Neural cell (in vitro differentiated cells): Measurements from ENCODE around the gene FCHSD2. TPM values are rescaled to one million over a fixed set of nuclear protein-coding genes. Genes with fewer than 3 reads are reported as not detected.

Source experiments
- H2AFZ ChIP-seq: fragments of 200-600, 300-800 bp; sonication (generic), shearing (Covaris generic); 2 replicates; pipeline ENCODE4 v1.6.0; 2014; ENCODE audit warnings: low read depth, mild to moderate bottlenecking, antibody characterized with exemption, low read length, moderate library complexity
- H3F3A ChIP-seq: fragments of 200-600 bp; shearing (Covaris generic); 2 replicates; pipeline ENCODE4 v1.6.1; 2016; ENCODE audit warnings: mild to moderate bottlenecking, moderate library complexity, mixed read lengths, antibody characterized with exemption, low read length; ENCODE audit not compliant: insufficient read depth, poor library complexity, severe bottlenecking
- H3K27ac ChIP-seq: fragments of 200-600, 300-800 bp; sonication (generic), shearing (Covaris generic); 2 replicates; pipeline ENCODE4 v1.5.1; 2014; ENCODE audit warnings: mild to moderate bottlenecking, low read length, moderate library complexity
- H3K27me3 ChIP-seq: fragments of 300-800, 200-600 bp; sonication (generic), shearing (Covaris generic); 2 replicates; pipeline ENCODE4 v1.6.0; 2014; ENCODE audit warnings: mild to moderate bottlenecking, low read depth, low read length, moderate library complexity; ENCODE audit not compliant: insufficient read depth
- H3K36me3 ChIP-seq: fragments of 300-800, 200-600 bp; sonication (generic), shearing (Covaris generic); 2 replicates; pipeline ENCODE4 v1.5.1; 2014; ENCODE audit warnings: mild to moderate bottlenecking, antibody characterized with exemption, low read length, moderate library complexity; ENCODE audit not compliant: insufficient read depth
- H3K4me2 ChIP-seq: fragments of 300-800, 200-600 bp; sonication (generic), shearing (Covaris generic); 2 replicates; pipeline ENCODE4 v1.6.0; 2014; ENCODE audit warnings: mild to moderate bottlenecking, low read length
- H3K4me3 ChIP-seq: fragments of 300-800, 200-600 bp; sonication (generic), shearing (Covaris generic); 2 replicates; pipeline ENCODE4 v1.5.1; 2014; ENCODE audit warnings: mild to moderate bottlenecking, low read length, moderate library complexity
- H3K79me2 ChIP-seq: fragments of 200-600 bp; shearing (Covaris generic); replicated peaks from 2 replicates; pipeline ENCODE4 v1.6.0; 2014; ENCODE audit warnings: mild to moderate bottlenecking, low read length, moderate library complexity; ENCODE audit not compliant: insufficient read depth
- H3K9ac ChIP-seq: fragments of 300-800, 200-600 bp; sonication (generic), shearing (Covaris generic); 2 replicates; pipeline ENCODE4 v1.6.1; 2016; ENCODE audit warnings: mild to moderate bottlenecking, low read length, mixed read lengths
- H3K9me2 ChIP-seq: fragments of 200-600 bp; shearing (Covaris generic); 2 replicates; pipeline ENCODE4 v1.6.1; 2016; ENCODE audit warnings: mild to moderate bottlenecking, low read length, mixed read lengths; ENCODE audit not compliant: insufficient read depth
- H3K9me3 ChIP-seq: fragments of 200-600, 300-800 bp; sonication (generic), shearing (Covaris generic); 2 replicates; pipeline ENCODE4 v1.6.1; 2016; ENCODE audit warnings: mild to moderate bottlenecking, mixed run types, low read length, moderate library complexity, mixed read lengths
- H4K20me1 ChIP-seq: fragments of 200-600 bp; shearing (Covaris generic); 2 replicates; pipeline ENCODE4 v1.6.1; 2016; ENCODE audit warnings: mild to moderate bottlenecking, mixed run types; ENCODE audit not compliant: insufficient read depth
- CTCF ChIP-seq: fragments of 450-650 bp; IDR thresholded peaks from 2 replicates; pipeline ENCODE4 v1.5.1; 2014; ENCODE audit warnings: antibody characterized with exemption, mild to moderate bottlenecking, moderate library complexity; ENCODE audit not compliant: poor library complexity, severe bottlenecking
- EP300 ChIP-seq: fragments of 450-650 bp; conservative IDR thresholded peaks from 2 replicates; pipeline ENCODE4 v1.6.1; 2014; ENCODE audit warnings: antibody characterized with exemption, mild to moderate bottlenecking, moderate library complexity; ENCODE audit not compliant: poor library complexity, severe bottlenecking
- EZH2 ChIP-seq: fragments of 200-600, 300-800 bp; shearing (Covaris generic), sonication (generic); IDR thresholded peaks from 2 replicates; pipeline ENCODE4 v1.6.1; 2014; ENCODE audit warnings: antibody characterized with exemption, low read length, borderline replicate concordance, mild to moderate bottlenecking; ENCODE audit not compliant: insufficient read depth, poor library complexity, severe bottlenecking
- MXI1 ChIP-seq: fragments of 450-650 bp; conservative IDR thresholded peaks from 2 replicates; pipeline ENCODE4 v1.6.1; 2014; ENCODE audit warnings: antibody characterized with exemption, mild to moderate bottlenecking; ENCODE audit not compliant: poor library complexity, severe bottlenecking
- POLR2AphosphoS5 ChIP-seq: IDR thresholded peaks from 2 replicates; pipeline ENCODE4 v1.6.1; 2012
- RAD21 ChIP-seq: fragments of 450-650 bp; conservative IDR thresholded peaks from 2 replicates; pipeline ENCODE4 v1.6.1; 2014; ENCODE audit warnings: antibody characterized with exemption, mild to moderate bottlenecking, moderate library complexity
- REST ChIP-seq: IDR thresholded peaks from 2 replicates; pipeline ENCODE4 v1.6.1; 2012; ENCODE audit warnings: borderline replicate concordance
- SMC3 ChIP-seq: fragments of 450-650 bp; conservative IDR thresholded peaks from 2 replicates; pipeline ENCODE4 v1.6.1; 2014; ENCODE audit warnings: antibody characterized with exemption, mild to moderate bottlenecking, moderate library complexity; ENCODE audit not compliant: poor library complexity
- TAF1 ChIP-seq: IDR thresholded peaks from 2 replicates; pipeline ENCODE4 v1.6.1; 2012; ENCODE audit warnings: low read depth
- polyA plus RNA-seq: library from polyadenylated mRNA; depleted of rRNA; stranded (reverse); fragments of >200 nt; gene quantifications from 2 replicates; pipeline ENCODE4 v1.2.3, GENCODE V29; 2014

FCHSD2 gene
- polyA plus RNA-seq, 1 donor from 2014 or later, result 40.8 TPM

GRCh38 chr11:72885749-72886609, 256.1 kb downstream of the FCHSD2 start:
- no peak overlapping the region for H3K4me3 ChIP-seq
- no peaks in the 10 kb centered on the region for H4K20me1 ChIP-seq
- no peak overlapping the region for H3K27ac ChIP-seq
- no peak for TF ChIP-seq REST
- no peak for TF ChIP-seq EZH2
- no peak for TF ChIP-seq TAF1
- TF ChIP-seq CTCF, result no peak
- no peak for TF ChIP-seq MXI1
- no peak for TF ChIP-seq RAD21
- no peak for TF ChIP-seq POLR2AphosphoS5
- TF ChIP-seq EP300, result no peak
- TF ChIP-seq SMC3, result no peak
- no peak overlapping the region for H3K4me2 ChIP-seq
- no peaks in the 10 kb centered on the region for H3F3A ChIP-seq
- H3K27me3 ChIP-seq, result no peaks in the 10 kb centered on the region
- no peak overlapping the region for H2AFZ ChIP-seq
- no peaks in the 10 kb centered on the region for H3K9me3 ChIP-seq
- no peak overlapping the region for H3K9ac ChIP-seq
- H3K9me2 ChIP-seq, result no peaks in the 10 kb centered on the region
- peaks cover 8% of the 10 kb centered on the region for H3K36me3 ChIP-seq
- no peaks in the 10 kb centered on the region for H3K79me2 ChIP-seq

- TF ChIP-seq REST, result no peak
- TF ChIP-seq TAF1, result no peak
- TF ChIP-seq CTCF, result no peak
- no peak for TF ChIP-seq EZH2
- TF ChIP-seq RAD21, result no peak
- TF ChIP-seq SMC3, result no peak
- no peak for TF ChIP-seq EP300
- TF ChIP-seq MXI1, result no peak
- TF ChIP-seq POLR2AphosphoS5, result no peak
These were observed 266.0 kb downstream of the FCHSD2 start for GRCh38 chr11:72876147-72876546.

More at GRCh38 chr11:72876147-72876546, 266.0 kb downstream of the FCHSD2 start:
- H2AFZ ChIP-seq, result no peak overlapping the region
- H3K4me3 ChIP-seq, result no peak overlapping the region
- no peaks in the 10 kb centered on the region for H3K27me3 ChIP-seq
- H3K9me2 ChIP-seq, result no peaks in the 10 kb centered on the region
- H3K9ac ChIP-seq, result no peak overlapping the region
- no peaks in the 10 kb centered on the region for H3K79me2 ChIP-seq
- H3K9me3 ChIP-seq, result no peaks in the 10 kb centered on the region
- H3K27ac ChIP-seq, result no peak overlapping the region
- no peaks in the 10 kb centered on the region for H3F3A ChIP-seq
- no peak overlapping the region for H3K4me2 ChIP-seq
- H4K20me1 ChIP-seq, result no peaks in the 10 kb centered on the region
- no peaks in the 10 kb centered on the region for H3K36me3 ChIP-seq
